Mesenteric fat pad (tissue), 1 donor: ENCODE results near the gene ADNP2. TPM values are rescaled to one million over a fixed set of nuclear protein-coding genes. Genes with fewer than 3 reads are reported as not detected.

Source experiments
- DNase-seq: peaks from one replicate; pipeline ENCODE4 v3.0.0-alpha.2; 2020; ENCODE audit warnings: low spot score
- total RNA-seq: library from RNA; stranded (reverse); fragmentation: NEBNext Ultra II Directional; extraction: Animal tissue kit (Norgen Biotek cat#: 25700); gene quantifications from one replicate; pipeline ENCODE4 v1.2.1, GENCODE V29; 2021
- donor health status: DM: yes; HTN: yes; CAD: no.

The ADNP2 gene
- total RNA-seq, 1 donor from 2014 or later = 16.0 TPM

DNA sequence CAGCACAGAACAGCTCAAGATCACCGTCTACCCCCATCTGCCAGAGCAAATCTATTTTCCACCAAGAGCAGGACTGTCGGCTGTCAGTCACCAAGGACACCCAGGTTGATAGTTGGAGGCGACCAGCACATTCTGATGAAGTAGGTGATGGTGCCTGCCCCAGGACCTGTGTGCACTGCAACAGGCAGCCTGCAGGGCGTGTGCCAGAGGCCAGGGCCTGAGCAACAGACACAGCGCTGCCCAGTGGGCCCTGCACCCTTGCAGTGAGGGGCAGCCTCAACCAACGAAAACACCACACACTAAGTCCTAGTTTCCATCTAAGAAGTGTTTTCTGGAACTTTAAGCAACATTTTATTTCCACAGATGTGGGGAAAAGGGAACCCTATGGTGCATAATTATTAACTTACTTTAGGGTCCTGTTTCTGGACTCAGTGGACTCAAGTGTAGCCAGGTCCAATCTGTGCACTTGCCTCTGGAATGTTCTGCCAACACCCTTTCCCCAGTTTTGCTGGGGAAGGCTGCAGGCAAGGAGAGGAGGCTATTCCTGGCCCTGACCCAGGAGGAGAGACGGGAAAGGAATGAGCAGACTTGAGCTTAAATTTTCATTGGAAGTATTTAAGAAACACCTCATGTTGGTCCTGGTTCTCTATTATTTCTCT is 61.5 kb downstream of the ADNP2 start:
- peak; percentile 49 for DNase-seq

- peak; percentile 89 for DNase-seq
These were observed 62.2 kb downstream of the ADNP2 start for GRCh38 chr18:80171054-80171872.

DNA sequence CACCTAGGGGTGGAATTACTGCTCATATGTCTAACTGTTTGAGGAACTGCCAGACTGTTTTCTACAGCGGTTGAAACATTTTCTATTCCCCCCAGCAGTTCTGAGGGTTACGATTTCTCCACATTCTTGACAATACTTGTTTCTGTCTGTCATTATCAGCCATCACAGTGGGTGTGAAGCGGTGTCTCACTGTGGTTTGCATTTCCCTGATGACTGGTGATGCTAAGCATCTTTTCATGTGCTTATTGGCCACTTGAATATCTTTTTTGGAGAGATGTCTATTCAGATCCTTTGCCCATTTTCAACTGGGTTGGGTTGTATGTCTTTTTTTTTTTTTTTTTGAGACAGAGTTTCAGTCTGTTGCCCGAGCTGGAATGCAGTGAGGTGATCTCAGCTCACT is 63.0 kb downstream of the ADNP2 start:
- no peak for DNase-seq

DNA sequence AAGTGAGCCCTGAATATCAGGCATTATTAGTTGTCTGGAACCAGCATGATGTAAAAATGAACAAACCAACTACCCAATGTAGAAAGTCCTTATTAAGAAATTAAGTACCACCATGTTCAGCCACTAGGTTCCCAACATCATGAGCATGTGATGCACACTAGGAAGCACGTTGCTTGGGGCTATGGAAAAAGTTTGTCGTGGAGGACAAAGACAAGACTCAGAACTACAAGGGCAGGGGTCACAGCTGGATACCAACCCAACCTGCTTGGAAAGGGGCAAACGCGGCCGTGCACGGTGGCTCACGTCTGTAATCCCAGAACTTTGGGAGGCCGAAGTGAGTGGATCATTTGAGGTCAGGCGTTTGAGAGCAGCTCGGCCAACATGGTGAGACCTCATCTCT is 64.0 kb downstream of the ADNP2 start:
- no peak for DNase-seq

DNA sequence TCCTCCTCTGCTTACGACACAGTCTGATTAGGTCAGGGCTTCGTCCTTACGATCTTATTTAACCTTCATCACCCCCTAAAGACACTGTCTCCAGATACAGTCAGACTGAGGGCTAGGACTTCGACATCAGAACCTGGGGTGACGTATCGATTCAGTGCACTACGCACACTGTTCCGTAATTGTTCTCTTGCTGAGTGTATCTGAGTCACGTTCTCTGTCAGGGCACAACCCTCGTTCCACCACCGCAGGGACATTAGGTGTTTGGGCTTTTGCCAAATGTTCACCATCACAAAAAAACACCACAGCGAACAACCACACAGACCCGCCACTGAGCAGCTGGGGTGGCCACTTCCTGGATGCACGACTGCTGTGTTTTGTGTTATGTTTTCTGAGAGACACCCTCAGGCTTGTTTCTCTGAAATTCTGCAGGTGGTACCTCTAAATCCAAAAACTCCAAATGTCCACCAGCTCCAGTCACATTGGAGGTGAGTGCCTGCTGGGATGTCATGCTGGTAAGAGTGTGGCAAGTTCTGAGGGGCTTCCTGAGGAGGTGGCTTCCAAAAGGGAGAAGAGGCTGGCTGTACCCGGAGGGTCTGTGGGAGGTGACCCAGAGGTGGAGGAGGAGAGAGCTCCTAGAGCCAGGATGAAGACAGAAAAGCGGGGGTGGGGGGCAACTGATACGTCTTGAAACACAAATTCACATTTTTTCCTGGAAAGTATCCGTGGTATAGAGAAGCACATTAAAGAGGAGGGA is 66.6 kb downstream of the ADNP2 start:
- DNase-seq = no peak

- DNase-seq = no peak
These were observed 67.4 kb downstream of the ADNP2 start for GRCh38 chr18:80176334-80177073.

DNA sequence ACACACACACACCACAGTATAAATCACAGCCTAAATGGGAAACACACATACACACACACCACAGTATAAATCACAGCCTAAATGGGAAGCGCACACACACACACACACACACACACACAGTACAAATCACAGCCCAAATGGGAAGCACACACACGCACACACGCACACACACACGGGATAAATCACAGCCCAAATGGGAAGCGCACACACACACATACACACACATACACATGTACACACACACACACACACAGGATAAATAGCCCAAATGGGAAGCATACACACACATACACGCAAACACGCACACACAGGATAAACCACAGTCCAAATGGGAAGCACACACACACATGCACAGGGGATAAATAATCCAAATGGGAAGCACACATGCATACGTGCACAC is 68.1 kb downstream of the ADNP2 start:
- no peak for DNase-seq

- peak; percentile 69 for DNase-seq
These were observed 70.1 kb downstream of the ADNP2 start for GRCh38 chr18:80178935-80179818.

- no peak for DNase-seq
These were observed 70.9 kb downstream of the ADNP2 start for GRCh38 chr18:80179857-80180558.

DNA sequence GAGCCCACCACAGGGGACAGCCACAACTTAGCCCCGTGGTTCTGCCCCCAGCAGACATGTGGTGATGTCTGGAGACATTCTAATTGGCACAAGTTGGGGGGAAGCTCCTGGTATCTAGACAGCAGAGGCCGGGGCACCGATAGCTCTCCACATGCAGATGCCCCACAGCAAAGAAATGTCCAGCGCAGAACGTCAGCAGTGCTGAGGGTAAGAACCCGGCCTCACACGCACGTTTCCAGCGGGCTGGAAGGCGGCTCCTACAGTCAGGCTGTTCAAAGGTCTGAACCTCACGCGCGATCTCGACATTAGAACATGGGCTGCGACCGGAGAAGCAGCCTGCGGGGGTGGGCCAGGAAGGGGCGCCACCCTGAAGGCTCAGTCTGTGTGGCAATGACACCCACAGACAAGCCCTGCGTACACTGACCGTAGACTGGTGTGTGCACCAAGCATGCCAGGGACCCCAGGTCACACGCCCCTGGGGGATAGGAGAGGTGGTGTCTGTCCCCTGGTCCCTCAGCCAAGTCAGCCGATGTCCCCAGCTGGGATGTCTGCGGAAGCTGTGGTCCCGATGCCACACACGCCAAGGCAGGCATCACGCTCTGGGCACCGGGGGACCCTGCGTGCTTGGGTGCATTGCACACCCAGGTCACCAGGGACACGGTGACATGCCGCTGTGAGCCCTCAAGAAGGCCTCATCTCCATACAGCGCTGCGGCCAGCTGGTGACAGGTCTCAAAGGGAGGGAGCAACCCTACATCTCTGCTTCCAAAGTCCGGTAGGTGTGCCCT is 71.9 kb downstream of the ADNP2 start:
- no peak for DNase-seq

GRCh38 chr18:80181642-80182461 is 72.8 kb downstream of the ADNP2 start:
- no peak for DNase-seq

- DNase-seq = no peak
These were observed 73.8 kb downstream of the ADNP2 start for GRCh38 chr18:80182855-80183254.

GRCh38 chr18:80183273-80184050 is 74.4 kb downstream of the ADNP2 start:
- no peak for DNase-seq

- no peak for DNase-seq
These were observed 75.2 kb downstream of the ADNP2 start for GRCh38 chr18:80184243-80184772.

GRCh38 chr18:80185545-80185944 is 76.5 kb downstream of the ADNP2 start:
- no peak for DNase-seq

- no peak for DNase-seq
These were observed 79.0 kb downstream of the ADNP2 start for GRCh38 chr18:80187956-80188642.
